Measurements from ENCODE around the gene SRP72.

The SRP72 gene

DNA sequence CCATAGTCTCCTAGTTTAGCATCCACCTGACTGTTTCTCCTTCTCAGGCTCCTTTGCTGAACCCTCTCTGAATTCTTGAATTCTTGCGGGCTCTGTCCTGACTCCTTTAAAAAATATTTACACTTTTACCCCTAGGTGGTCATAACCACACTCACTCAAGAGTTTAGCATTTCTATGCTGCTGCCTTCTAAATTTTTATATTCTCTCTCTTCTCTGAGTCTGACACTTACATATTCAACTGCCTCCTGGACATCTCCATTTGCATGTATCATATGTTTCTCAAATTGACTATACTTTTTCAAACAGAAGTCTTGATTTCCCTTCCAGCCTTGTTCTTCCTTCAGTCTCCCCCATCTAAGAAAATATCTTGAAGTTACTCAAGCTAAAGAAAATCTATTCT is 69.7 kb downstream of the SRP72 start:
- TF ChIP-seq CTCF (IDR thresholded peaks at IDR 0.05; ENCODE audit: low read length, missing control alignments): no peak
- no peak for DNase-seq (ENCODE audit: low read depth)
- no peak overlapping the region for H3K4me3 ChIP-seq (replicated peaks; ENCODE audit: low read depth, low read length)

DNA sequence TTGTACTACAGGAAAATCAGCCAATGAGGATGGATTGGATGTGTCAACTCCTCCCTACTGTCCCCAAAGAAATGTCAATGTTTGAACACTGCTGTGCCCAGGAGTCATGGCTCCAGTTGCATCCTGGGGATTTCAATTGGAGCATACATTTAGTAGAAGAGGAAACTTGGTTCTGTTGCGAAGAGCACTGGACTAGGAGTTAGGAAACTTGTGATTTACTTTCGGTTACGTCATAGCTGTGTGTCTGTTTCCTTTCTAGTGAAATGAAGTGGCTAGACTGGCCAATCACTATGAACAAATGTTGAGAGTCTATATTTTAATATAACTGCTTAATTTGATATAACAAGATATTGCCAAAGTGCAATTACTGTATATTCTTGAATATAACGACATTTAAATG is 73.4 kb downstream of the SRP72 start:
- no peak for DNase-seq (ENCODE audit: low read depth)
- no peak overlapping the region for H3K4me3 ChIP-seq (replicated peaks; ENCODE audit: low read depth, low read length)
- TF ChIP-seq CTCF (IDR thresholded peaks at IDR 0.05; ENCODE audit: low read length, missing control alignments): no peak

DNA sequence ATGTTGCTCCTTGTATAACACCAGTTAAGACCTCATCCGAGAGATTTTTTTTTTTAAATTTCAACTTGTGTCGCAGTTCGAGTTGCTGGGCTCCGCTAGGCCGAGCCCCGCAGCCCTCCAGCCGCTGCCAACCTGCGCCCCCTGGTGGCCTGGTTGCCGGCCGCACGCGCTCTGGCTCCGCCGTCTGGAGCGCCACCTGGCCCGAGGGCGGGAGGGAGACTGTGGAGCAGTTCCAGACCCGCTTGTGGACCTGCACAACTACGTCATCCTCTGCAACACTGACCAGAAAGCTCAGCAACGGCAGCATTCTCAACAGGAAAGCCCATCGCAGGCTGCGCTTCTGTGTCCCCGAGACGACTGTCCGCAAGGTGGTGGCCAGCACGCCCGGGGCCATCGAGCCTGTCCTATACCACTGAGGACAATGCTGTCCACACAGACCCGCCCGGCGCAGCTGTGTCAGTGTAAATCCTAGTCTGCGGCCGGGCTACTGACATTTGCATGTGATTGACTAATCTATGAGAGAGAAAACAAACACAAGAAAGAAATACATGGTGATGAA is 77.2 kb downstream of the SRP72 start:
- TF ChIP-seq CTCF (IDR thresholded peaks at IDR 0.05; ENCODE audit: low read length, missing control alignments): peak; percentile 70
- DNase-seq (ENCODE audit: low read depth): peak; percentile 81
- H3K4me3 ChIP-seq (replicated peaks; ENCODE audit: low read depth, low read length): peak overlapping the region; percentile 43

DNA sequence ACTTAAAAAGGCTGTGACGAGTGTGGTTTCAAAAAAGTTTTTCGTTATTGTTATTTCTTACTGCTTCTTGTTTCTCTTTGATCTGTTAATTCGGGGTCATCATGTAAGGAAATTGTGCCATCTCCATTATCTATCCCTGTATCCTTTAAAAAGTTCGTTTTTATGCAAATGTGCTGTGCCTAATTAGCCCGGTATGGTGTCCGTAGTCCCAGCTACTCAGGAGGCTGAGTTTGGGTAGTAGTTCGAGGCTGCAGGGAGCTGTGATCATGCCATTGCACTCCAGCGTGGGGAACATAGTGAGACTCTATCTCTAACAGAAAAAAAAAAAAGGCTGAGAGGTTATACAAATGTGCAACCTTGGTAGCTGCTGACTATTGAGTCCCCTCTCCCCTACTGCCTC is 83.2 kb downstream of the SRP72 start:
- no peak for TF ChIP-seq CTCF (IDR thresholded peaks at IDR 0.05; ENCODE audit: low read length, missing control alignments)
- H3K4me3 ChIP-seq (replicated peaks; ENCODE audit: low read depth, low read length): no peak overlapping the region
- DNase-seq (ENCODE audit: low read depth): no peak

DNA sequence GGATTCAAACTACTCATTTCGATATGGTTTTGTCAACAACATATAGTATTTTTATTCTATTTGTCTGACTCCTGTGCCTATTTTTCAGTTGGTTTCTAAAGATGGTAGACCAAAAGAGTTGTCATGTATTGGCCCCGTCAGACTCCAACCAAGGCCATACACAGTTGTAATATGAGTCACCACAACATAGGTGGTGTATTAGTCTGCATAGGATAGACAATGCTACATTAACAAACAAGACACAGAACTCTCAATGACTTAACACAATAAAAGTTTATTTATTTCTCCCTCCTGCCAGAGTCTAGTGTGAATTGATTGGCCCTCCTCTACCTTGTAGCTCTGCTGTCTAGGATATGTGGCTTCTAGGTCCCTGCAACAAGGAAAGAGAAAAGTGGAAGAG is 84.1 kb downstream of the SRP72 start:
- DNase-seq (ENCODE audit: low read depth): no peak
- TF ChIP-seq CTCF (IDR thresholded peaks at IDR 0.05; ENCODE audit: low read length, missing control alignments): no peak
- no peak overlapping the region for H3K4me3 ChIP-seq (replicated peaks; ENCODE audit: low read depth, low read length)

GRCh38 chr4:56552273-56552672 is 84.9 kb downstream of the SRP72 start:
- no peak for TF ChIP-seq CTCF (IDR thresholded peaks at IDR 0.05; ENCODE audit: low read length, missing control alignments)
- DNase-seq (ENCODE audit: low read depth): no peak
- H3K4me3 ChIP-seq (replicated peaks; ENCODE audit: low read depth, low read length): no peak overlapping the region
